ENCODE data around the gene UBE2D2.

GRCh38 chr5:139669662-139670368 lies 108.7 kb downstream of the UBE2D2 start:
- TF ChIP-seq RFX5 (IDR thresholded peaks at IDR 0.05; ENCODE audit: low read depth, low read length), result no peak
- TF ChIP-seq POLR2A (IDR thresholded peaks at IDR 0.05; ENCODE audit: low read depth, low read length), result no peak
- TF ChIP-seq CTCF (conservative IDR thresholded peaks at IDR 0.05; ENCODE audit: low read depth, low read length), result no peak
- TF ChIP-seq MAZ (IDR thresholded peaks at IDR 0.05; ENCODE audit: borderline replicate concordance, low read depth, low read length), result no peak
- TF ChIP-seq MXI1 (IDR thresholded peaks at IDR 0.05; ENCODE audit: borderline replicate concordance, low read depth, low read length), result no peak
- TF ChIP-seq CEBPB (IDR thresholded peaks at IDR 0.05; ENCODE audit: low read depth, low read length), result no peak
- TF ChIP-seq SMC3 (IDR thresholded peaks at IDR 0.05; ENCODE audit: low read depth, low read length), result no peak
- TF ChIP-seq BHLHE40 (IDR thresholded peaks at IDR 0.05; ENCODE audit: low read depth, low read length), result no peak
